HG03066 (cell line): ENCODE results near the gene SNF8.

ENCODE experiments used
- ATAC-seq: cut with Tn5 transposase; IDR thresholded peaks from one replicate; pipeline ENCODE4 v1.9.1; 2021; ENCODE audit warnings: low read depth; ENCODE audit not compliant: unreplicated experiment

The SNF8 gene

GRCh38 chr17:48893646-48894508 lies 50.8 kb downstream of the SNF8 start:
- no peak for ATAC-seq

DNA sequence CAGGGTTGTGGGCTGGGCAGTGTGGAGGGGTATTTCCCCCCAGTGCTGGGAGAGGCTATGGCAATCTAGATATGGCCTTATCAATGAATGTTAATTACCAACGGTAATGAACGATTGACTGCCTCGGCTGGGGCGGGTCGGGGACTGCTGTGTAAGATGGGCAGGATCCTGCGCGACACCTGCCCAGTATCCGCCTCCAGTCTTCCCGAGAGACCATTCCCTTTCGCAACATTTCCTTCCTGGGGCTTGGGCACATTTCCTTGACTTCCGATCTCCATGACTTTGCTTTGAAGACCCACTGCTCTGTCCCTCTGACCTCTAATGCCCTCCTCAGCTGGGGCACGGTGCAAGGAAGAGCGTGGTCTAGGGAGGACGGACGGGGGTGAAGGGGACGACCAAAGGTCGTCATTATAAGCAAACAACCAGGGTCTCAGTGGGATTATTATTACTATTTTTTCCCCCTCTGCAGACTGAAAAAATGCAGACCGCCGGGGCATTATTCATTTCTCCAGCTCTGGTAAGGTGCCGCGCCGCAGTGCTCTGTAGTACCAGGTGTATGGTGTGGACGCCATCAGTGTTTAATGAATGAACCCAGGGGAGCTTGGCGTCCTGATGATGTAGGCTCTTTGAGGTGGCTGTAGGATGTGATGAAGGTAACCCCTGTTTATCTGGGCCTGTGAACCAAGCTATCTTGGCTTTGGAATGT lies 51.5 kb downstream of the SNF8 start:
- no peak for ATAC-seq

GRCh38 chr17:48890086-48890485 lies 54.6 kb downstream of the SNF8 start:
- no peak for ATAC-seq

- no peak for ATAC-seq
Measured at GRCh38 chr17:48883171-48883570, 61.5 kb downstream of the SNF8 start.

- ATAC-seq = no peak
Measured at GRCh38 chr17:48882272-48882671, 62.4 kb downstream of the SNF8 start.
